GM12873 (cell line): ENCODE data around the gene DDX4.

ENCODE experiments used
- CTCF ChIP-seq: IDR thresholded peaks from 2 replicates; pipeline ENCODE4 v1.5.1; 2012; ENCODE audit warnings: low read depth, mild to moderate bottlenecking, moderate library complexity, low read length, control low read depth; ENCODE audit not compliant: insufficient read depth; ENCODE audit errors: missing control alignments

DDX4 gene

GRCh38 chr5:55732585-55732984, 5.3 kb upstream of the DDX4 start:
- TF ChIP-seq CTCF: no peak

GRCh38 chr5:55734658-55735057, 3.2 kb upstream of the DDX4 start:
- TF ChIP-seq CTCF: no peak

DNA sequence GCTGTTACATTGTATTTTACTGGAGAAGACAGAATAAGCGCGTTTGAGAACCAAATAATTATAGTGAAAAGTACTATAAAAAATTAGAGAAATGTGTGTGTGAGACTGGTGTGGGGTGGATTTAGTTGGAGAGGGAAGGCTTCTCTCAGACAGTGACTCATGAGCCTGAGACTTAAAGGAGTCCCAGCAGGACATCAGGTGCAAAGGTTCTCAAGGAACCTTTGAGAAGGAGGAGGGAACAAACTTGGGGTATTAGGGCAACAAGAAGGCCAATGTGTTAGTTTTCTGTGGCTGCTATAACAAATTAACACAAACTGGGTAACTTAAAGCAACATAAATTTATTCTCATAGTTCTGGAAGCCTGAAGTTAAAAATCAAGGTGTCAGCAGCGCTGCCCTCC, 4.9 kb downstream of the DDX4 start:
- no peak for TF ChIP-seq CTCF

DNA sequence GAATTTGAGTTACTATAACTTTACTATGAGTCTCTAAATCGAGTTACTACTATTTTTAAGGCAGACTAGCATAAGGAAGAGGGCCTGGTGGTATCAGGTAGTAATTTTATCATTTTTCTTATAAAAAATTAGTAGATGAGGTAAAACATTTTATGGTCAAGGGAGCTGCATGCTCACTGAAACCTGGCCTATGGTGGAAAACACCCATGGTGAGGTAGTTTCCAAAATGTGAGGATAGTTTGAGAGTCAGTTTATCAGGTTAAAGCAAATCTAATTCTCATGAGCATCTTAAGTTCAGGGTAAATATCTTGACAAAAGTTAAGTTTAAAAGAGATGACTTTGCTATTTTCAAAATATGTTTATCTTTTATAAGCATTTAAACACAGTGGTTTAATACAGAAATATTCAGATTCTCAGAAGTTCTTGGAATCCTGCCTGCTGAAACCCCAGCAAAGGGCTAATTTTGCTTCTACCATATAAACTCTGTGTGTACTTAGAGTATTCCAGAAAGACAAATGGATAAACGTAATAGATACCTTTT, 10.0 kb downstream of the DDX4 start:
- TF ChIP-seq CTCF: no peak

GRCh38 chr5:55749387-55749786, 11.5 kb downstream of the DDX4 start:
- no peak for TF ChIP-seq CTCF

DNA sequence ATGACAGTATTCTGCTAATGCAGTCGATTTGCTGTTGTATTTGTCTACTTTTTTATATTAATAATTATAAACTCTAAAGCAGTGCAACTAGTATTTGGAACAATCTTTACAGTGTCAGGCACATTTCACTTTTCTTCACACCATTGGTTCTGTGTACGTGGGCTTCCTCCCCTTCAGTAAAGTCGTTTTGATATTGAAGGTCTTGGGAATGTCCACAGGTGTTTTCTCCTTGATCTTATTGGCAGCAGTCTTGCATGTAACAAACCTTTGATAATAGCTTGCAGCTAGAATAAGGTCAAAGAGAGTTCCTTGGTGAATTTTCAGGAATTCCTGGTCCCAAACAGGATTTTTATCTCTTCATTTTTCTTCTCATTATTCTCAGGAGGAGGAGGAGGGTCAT, 12.2 kb downstream of the DDX4 start:
- TF ChIP-seq CTCF: no peak

DNA sequence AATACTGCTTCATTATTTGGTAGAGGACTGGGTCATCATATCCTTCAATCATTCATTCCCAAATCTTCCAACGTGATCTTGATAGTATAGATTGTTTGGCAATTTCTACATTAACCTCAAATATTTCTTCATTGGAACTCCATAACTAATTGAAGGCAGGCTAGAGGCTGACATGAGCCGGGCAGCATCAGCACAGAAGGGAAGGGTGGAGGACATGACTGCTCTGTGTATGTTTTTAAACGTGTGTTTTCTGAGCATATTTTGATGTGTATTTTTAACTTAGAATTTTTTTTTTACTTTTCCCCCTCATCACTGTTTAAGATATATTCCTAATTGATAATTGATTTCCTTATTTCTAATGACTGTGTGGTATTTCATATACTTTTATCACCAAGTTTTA, 12.6 kb downstream of the DDX4 start:
- no peak for TF ChIP-seq CTCF

DNA sequence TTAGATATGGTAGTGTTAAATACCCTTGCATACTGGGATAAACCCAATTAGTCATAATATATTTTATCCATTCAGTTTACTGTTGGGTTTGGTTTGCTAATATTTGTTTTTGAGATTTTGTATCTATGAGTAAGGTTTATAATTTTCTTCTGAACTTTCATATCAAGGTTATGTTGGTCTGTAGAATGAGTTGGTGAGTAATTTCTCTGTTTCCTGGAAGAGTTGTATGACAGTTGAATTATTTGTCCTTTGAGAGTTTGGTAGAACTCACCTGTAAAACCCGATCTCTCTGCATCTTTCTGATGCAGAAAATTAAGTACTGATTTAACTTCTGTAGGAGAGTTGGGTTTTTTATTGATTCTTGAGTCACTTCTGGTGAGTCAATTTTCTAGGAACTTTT, 20.4 kb downstream of the DDX4 start:
- no peak for TF ChIP-seq CTCF
